ENCODE results near the gene MBNL2. TPM values are rescaled to one million over a fixed set of nuclear protein-coding genes. Genes with fewer than 3 reads are reported as not detected.

Gene MBNL2
- total RNA-seq, 2 experiments from 2014 or later, result 18.0 to 18.8 TPM

GRCh38 chr13:97215325-97215724 lies 6.8 kb upstream of the MBNL2 start:
- Mint-ChIP-seq H3K27ac (no peak overlapping the region), H3K27me3 (no peaks in the 10 kb centered on the region), H3K4me1 (peaks cover 40% of the 10 kb centered on the region), H3K9me3 (no peaks in the 10 kb centered on the region), H3K36me3 (ENCODE audit: low read depth) (no peaks in the 10 kb centered on the region), H3K4me3 (no peak overlapping the region)
- no peak for DNase-seq
- ChIA-PET POLR2A (interaction anchor here (0.9 to 1.4 kb wide), 3 partner anchors 9 to 219 kb away, joined by 4 to 13 read pairs (median 4); partner anchors contain the start of gene RAP2A), CTCF (interaction anchor here (0.9 to 1.3 kb wide), 4 partner anchors 8 to 106 kb away, joined by 3 to 7 read pairs (median 5); no protein-coding TSS in a partner anchor)

GRCh38 chr13:97219226-97219625 lies 2.9 kb upstream of the MBNL2 start:
- Mint-ChIP-seq H3K36me3 (ENCODE audit: low read depth) (peaks cover 3% of the 10 kb centered on the region), H3K27me3 (no peaks in the 10 kb centered on the region), H3K27ac (no peak overlapping the region), H3K9me3 (no peaks in the 10 kb centered on the region), H3K4me3 (no peak overlapping the region), H3K4me1 (peaks cover 37% of the 10 kb centered on the region)
- ChIA-PET CTCF (no interaction called here), POLR2A (no interaction called here)
- DNase-seq, result no peak

GRCh38 chr13:97220151-97220900 lies 1.8 kb upstream of the MBNL2 start:
- ChIA-PET CTCF (interaction anchor here (1.3 kb wide), 1 partner anchor 9 kb away, joined by 4 read pairs; no protein-coding TSS in a partner anchor), POLR2A (no interaction called here)
- Mint-ChIP-seq H3K27me3 (no peaks in the 10 kb centered on the region), H3K4me1 (peaks cover 36% of the 10 kb centered on the region), H3K36me3 (ENCODE audit: low read depth) (peaks cover 3% of the 10 kb centered on the region), H3K27ac (no peak overlapping the region), H3K9me3 (no peaks in the 10 kb centered on the region), H3K4me3 (no peak overlapping the region)
- DNase-seq, result no peak

DNA sequence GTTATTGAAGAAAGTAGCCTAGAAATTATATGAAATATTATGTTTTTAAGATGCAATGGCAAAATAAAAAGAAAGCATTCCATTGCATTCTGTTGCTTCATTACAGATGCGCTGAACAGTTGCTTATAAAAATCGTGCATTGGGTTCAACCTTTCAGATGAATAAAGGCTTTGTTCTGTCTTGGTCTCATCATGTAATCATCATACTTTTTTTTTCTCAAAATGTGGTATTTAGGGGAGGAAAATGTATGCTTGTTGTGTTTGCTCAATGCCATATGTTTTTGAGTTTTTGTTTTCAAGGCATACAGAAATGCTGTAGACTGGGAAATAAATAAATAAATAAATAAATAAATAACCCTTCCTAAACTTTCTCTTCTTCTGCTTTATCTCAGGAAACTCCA lies 1.1 kb upstream of the MBNL2 start:
- H3K27me3 Mint-ChIP-seq, result no peaks in the 10 kb centered on the region
- CTCF ChIA-PET, result interaction anchor here (1.3 kb wide), 1 partner anchor 10 kb away, joined by 4 read pairs; no protein-coding TSS in a partner anchor
- H3K4me1 Mint-ChIP-seq, result peaks cover 36% of the 10 kb centered on the region
- H3K27ac Mint-ChIP-seq, result no peak overlapping the region
- POLR2A ChIA-PET, result interaction anchor here (7.6 kb wide), 1 partner anchor 212 kb away, joined by 93 read pairs; the partner anchor contains the start of gene RAP2A
- peaks cover 3% of the 10 kb centered on the region for H3K36me3 Mint-ChIP-seq (ENCODE audit: low read depth)
- no peak overlapping the region for H3K4me3 Mint-ChIP-seq
- DNase-seq, result no peak
- H3K9me3 Mint-ChIP-seq, result no peaks in the 10 kb centered on the region

DNA sequence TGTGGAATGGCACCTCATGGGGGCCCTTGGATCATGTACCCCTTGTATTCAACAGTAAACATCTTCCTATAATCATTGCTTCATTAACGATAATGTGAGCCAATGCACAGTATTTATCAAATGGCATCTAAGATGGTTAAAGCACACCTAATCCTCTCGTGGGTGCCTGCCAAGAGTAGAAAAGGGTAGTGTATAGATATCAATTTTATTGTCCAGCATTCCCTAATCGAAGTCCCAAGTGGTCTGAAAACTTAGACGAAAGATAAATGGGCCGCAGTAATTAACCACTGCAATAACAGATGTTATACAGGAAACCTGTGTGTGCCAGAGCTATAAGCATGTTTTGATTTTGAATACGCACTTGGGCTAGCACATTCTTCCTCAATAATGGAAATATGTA lies 667 bp upstream of the MBNL2 start:
- no peaks in the 10 kb centered on the region for H3K27me3 Mint-ChIP-seq
- ChIA-PET POLR2A (interaction anchor here (1.0 to 7.6 kb wide), 6 partner anchors 9 to 212 kb away, joined by 3 to 93 read pairs (median 6); partner anchors contain the start of gene RAP2A), CTCF (interaction anchor here (0.9 to 4.1 kb wide), 4 partner anchors 10 to 211 kb away, joined by 3 to 36 read pairs (median 10); no protein-coding TSS in a partner anchor)
- H3K36me3 Mint-ChIP-seq (ENCODE audit: low read depth), result peaks cover 3% of the 10 kb centered on the region
- H3K27ac Mint-ChIP-seq, result no peak overlapping the region
- H3K9me3 Mint-ChIP-seq, result no peaks in the 10 kb centered on the region
- no peak overlapping the region for H3K4me3 Mint-ChIP-seq
- peaks cover 38% of the 10 kb centered on the region for H3K4me1 Mint-ChIP-seq
- no peak for DNase-seq

DNA sequence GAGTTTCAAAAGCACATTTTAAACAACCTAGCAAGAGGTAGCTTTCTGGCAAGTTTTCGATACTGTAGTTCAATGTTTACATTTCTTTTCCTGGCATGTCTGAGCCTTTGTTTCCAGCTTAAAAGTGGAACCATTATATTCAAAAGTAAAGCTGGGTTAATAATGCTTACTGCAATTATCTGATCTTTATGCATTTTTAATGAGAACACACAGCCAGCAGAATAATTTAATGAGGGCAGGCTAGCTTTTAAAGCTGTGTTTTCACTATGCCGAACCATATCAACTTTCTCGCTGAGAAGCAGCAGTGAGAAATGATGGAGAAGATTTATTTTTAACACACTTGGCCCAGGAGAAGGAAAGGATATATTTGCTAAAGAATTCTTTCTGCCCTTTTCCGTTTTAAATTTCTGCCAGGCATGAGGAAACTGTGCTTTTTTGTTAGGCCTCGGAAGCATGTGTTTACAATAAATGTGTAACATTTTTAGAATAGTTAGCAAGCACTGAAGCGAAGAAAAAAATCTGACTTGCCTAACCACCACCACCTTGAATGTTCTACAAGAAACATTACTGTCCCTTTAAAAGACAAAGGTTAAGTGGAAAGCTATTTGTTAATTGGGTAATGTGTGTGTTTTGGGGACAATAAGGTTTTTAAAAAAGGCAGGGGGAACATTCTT lies 1.0 kb downstream of the MBNL2 start:
- ChIA-PET POLR2A (interaction anchor here (0.9 to 7.6 kb wide), 12 partner anchors 8 to 210 kb away, joined by 3 to 93 read pairs (median 6); partner anchors contain the start of gene RAP2A), CTCF (interaction anchor here (1.2 to 4.1 kb wide), 7 partner anchors 8 to 210 kb away, joined by 3 to 36 read pairs (median 5); no protein-coding TSS in a partner anchor)
- Mint-ChIP-seq H3K27me3 (no peaks in the 10 kb centered on the region), H3K4me3 (peak overlapping the region; percentile 78), H3K4me1 (peaks cover 52% of the 10 kb centered on the region), H3K27ac (peak overlapping the region; percentile 76), H3K36me3 (ENCODE audit: low read depth) (peaks cover 3% of the 10 kb centered on the region), H3K9me3 (no peaks in the 10 kb centered on the region)
- no peak for DNase-seq

DNA sequence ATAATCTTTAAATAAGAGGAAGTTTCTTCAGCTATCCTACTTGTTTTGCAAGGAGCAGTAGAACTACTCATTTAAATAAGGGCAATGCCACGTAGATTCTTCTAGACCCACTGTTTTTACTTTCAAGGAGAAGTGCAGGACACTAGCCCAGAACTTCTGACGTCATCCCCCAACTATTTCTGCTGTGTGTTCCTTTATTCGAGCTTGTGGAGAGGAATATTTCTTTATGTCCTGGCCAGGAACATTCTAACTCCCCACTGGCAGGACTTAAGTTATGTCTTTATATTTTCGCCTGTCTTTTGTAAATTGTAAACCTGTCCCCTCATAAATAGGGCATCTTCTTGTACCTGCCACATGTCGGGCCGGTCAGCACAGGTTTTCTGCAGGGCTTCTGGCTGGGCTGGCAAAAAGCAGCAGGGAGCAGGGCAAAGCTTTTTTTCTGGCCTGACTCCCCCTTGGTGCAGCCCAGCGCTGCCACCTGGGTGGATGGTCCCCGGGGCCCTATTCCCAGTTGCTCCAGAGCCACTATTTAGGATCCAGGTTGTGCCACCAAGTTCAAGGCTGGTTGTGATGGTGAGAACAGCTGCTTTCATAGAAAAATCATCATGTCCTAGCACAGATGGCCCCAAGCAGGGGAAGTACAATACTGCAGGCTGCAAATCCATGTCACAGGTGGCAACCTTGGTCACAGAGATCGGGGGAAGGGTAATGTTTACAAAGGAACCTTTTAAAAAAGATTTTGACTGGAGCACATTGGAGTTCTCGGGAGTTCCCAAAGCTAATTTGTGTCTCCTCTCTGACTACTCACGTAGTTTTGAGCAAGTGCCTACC lies 1.8 kb downstream of the MBNL2 start:
- ChIA-PET POLR2A (interaction anchor here (0.9 to 7.6 kb wide), 10 partner anchors 9 to 1548 kb away, joined by 3 to 93 read pairs (median 6); partner anchors contain the start of gene RAP2A), CTCF (interaction anchor here (0.6 to 4.1 kb wide), 14 partner anchors 9 to 1606 kb away, joined by 3 to 36 read pairs (median 4); partner anchors contain the start of gene RAP2A)
- Mint-ChIP-seq H3K9me3 (no peaks in the 10 kb centered on the region), H3K36me3 (ENCODE audit: low read depth) (peaks cover 3% of the 10 kb centered on the region), H3K4me3 (peak overlapping the region; percentile 78), H3K27ac (peak overlapping the region; percentile 76), H3K4me1 (peaks cover 52% of the 10 kb centered on the region), H3K27me3 (no peaks in the 10 kb centered on the region)
- peak; percentile 17 for DNase-seq

- POLR2A ChIA-PET, result interaction anchor here (0.9 to 7.6 kb wide), 11 partner anchors 9 to 1548 kb away, joined by 3 to 93 read pairs (median 4); partner anchors contain the start of gene RAP2A
- no peaks in the 10 kb centered on the region for H3K9me3 Mint-ChIP-seq
- CTCF ChIA-PET, result interaction anchor here (0.6 to 4.1 kb wide), 13 partner anchors 9 to 1606 kb away, joined by 3 to 36 read pairs (median 4); partner anchors contain the start of gene RAP2A
- peaks cover 55% of the 10 kb centered on the region for H3K4me1 Mint-ChIP-seq
- peak; percentile 34 for DNase-seq
- peaks cover 7% of the 10 kb centered on the region for H3K36me3 Mint-ChIP-seq (ENCODE audit: low read depth)
- peak overlapping the region; percentile 76 for H3K27ac Mint-ChIP-seq
- no peaks in the 10 kb centered on the region for H3K27me3 Mint-ChIP-seq
- peak overlapping the region; percentile 78 for H3K4me3 Mint-ChIP-seq
Measured at GRCh38 chr13:97224544-97225300, 2.6 kb downstream of the MBNL2 start.

- Mint-ChIP-seq H3K9me3 (no peaks in the 10 kb centered on the region), H3K4me3 (peak overlapping the region; percentile 78), H3K27ac (peak overlapping the region; percentile 76), H3K27me3 (no peaks in the 10 kb centered on the region), H3K36me3 (ENCODE audit: low read depth) (peaks cover 8% of the 10 kb centered on the region), H3K4me1 (peaks cover 53% of the 10 kb centered on the region)
- peak; percentile 18 for DNase-seq
- CTCF ChIA-PET, result interaction anchor here (1.2 to 4.6 kb wide), 5 partner anchors 14 to 143 kb away, joined by 4 to 36 read pairs (median 4); no protein-coding TSS in a partner anchor
- POLR2A ChIA-PET, result interaction anchor here (1.1 to 7.6 kb wide), 6 partner anchors 10 to 208 kb away, joined by 3 to 93 read pairs (median 8); partner anchors contain the start of gene RAP2A
Measured at GRCh38 chr13:97225533-97225932, 3.4 kb downstream of the MBNL2 start.

DNA sequence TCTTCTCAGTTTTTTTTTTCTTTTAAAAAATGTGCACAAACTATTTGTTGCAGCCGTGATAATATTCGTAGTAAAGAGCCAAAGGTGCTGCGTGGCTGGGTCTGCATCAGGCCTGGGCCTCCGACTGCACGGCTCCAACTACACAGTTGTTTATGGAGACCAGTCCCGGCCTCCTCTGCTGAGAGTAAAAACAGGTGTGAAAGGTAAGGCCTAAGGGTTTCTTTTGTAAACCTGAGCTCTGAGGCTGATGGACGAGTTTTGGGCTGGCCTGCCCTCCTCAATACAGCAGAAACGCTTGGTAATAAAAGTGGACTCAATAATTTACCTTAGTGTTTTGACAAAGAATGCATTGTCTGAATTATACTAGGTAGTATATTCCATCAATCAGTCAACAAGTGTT lies 3.9 kb downstream of the MBNL2 start:
- ChIA-PET CTCF (interaction anchor here (1.5 to 4.6 kb wide), 4 partner anchors 15 to 207 kb away, joined by 3 to 18 read pairs (median 7); no protein-coding TSS in a partner anchor), POLR2A (interaction anchor here (1.1 to 7.6 kb wide), 6 partner anchors 11 to 207 kb away, joined by 3 to 93 read pairs (median 8); partner anchors contain the start of gene RAP2A)
- no peaks in the 10 kb centered on the region for H3K27me3 Mint-ChIP-seq
- no peaks in the 10 kb centered on the region for H3K9me3 Mint-ChIP-seq
- no peak for DNase-seq
- peaks cover 8% of the 10 kb centered on the region for H3K36me3 Mint-ChIP-seq (ENCODE audit: low read depth)
- peak overlapping the region; percentile 76 for H3K27ac Mint-ChIP-seq
- H3K4me3 Mint-ChIP-seq, result peak overlapping the region; percentile 78
- H3K4me1 Mint-ChIP-seq, result peaks cover 53% of the 10 kb centered on the region

Data from activated CD4-positive, alpha-beta memory T cell treated with anti-CD3 and anti-CD28 coated beads, Interleukin-2, amount 10 ng/mL, durations not matched to agents 7 days and 5 days (primary cell).